ENCODE data around the gene PPP1R14D.

DNA sequence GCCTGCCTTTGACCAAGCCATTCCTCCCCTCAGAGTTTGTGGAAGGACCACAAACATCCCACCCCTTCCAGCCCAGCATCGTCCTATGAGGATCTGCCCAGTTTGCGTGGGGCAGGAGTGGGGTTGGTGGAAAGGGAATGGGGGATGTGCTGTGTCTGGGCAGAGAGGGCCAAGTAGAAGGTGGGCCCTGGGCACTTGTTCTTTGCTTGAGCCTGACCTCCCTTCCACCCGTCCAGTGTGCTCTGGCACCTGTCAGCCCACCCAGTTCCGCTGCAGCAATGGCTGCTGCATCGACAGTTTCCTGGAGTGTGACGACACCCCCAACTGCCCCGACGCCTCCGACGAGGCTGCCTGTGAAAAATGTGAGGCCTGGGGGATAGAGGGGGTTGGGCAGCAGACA, 25.7 kb upstream of the PPP1R14D start:
- no peak for TF ChIP-seq POLR2AphosphoS5 (IDR thresholded peaks at IDR 0.05; ENCODE audit: low read depth, low read length)
- TF ChIP-seq POLR2A (IDR thresholded peaks at IDR 0.05; ENCODE audit: low read depth, low read length) = no peak

Measured in GM12892 (cell line).